ENCODE data around the gene ICAM1.
"Not testable (repeated sequence)": the region's sequence is repeated elsewhere in the genome, so short reads cannot be mapped to it uniquely, and the experiment has no call there.

Gene ICAM1

DNA sequence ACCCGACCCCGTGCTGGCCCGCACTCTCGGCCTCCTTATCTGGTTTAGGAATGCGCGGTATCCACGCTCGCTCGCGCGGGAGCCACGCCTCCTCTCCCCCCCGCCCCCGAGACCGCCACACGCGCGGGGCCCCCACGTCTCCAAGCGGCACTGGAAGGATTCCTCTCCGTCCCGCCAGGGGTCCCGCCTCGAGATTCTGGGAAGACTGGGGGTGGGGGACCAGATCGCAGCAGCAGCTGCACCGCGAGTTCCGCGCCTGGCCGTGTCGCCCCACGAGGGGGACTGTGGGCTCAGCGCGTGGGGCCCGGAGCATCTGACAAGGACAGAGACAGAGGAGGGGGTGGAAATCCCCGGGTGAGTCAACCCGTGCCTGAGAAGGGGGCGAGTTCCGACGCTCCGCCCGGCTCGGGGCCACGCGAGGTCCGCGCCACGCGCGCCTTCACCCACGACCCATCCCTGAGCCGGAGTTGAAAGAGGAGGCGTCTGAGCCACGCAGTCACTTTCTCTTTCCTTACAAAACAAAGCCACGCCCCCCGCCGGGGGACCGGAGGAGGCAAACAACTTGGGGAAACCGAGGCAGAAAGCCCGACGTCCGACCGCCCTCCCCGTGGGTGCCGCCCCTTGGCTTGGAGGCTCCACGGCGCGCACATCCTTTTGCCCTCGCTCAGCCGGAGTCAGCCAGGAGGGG, 40.6 kb upstream of the ICAM1 start:
- Histone ChIP-seq H3K27me3 (ENCODE audit: insufficient read depth, low read length) (no peaks in the 10 kb centered on the region), H3K4me3 (ENCODE audit: low read length) (peak overlapping the region; percentile 82), H3K4me1 (ENCODE audit: insufficient read depth, low read length) (peaks cover 8% of the 10 kb centered on the region), H3K9me3 (ENCODE audit: insufficient read depth, low read depth, low read length) (no peaks in the 10 kb centered on the region), H3K36me3 (ENCODE audit: insufficient read depth, low read length) (no peaks in the 10 kb centered on the region), H3K27ac (ENCODE audit: low read depth, low read length) (peak overlapping the region; percentile 79), H3K9ac (ENCODE audit: low read depth, low read length) (peak overlapping the region; percentile 90)
- 1% methylated on average over 69 of the region's 70 CpGs for WGBS

DNA sequence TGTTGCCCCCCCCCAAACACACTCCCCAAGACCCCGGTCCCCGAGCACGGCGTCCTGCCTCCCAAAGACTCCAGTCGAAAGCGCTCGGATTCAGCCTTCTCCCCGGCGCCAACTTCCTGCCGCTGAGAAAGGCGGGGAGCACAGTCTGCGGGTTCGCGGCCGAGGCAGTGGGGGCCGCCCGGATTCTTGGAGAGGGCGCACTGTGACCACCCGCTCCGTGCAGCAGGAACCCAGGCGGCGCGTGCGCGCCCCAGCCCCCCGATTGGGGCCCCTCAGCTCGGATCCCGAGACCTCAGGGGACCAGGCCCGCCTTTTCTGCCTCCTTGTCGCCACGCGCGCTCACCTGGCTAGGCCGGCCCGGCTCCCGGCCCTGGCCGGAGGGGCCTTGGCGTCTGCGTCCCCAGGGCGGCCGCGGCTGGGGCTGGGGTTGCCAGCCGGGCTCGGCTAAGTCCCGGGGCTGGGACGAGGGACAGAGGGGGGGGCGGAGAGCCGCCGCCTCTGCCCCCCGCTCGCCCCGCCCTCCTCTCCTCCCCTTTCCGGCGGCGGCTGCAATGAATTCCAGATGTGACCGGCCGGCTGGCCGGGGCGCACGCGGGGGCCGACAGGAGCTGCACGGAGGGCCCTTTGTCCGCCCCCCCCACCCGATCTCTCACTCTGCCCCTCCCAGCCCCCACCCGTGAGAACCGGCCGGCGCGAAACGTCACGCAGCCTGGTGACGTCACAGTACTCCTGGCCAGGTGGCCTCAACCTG, 39.9 kb upstream of the ICAM1 start, which contains the start of gene S1PR2:
TSS of gene S1PR2 (minus strand) at position 471 of the 751 bp plus-strand sequence. CDS start 6,426 bp downstream, outside the sequence.
- Histone ChIP-seq H3K9me3 (ENCODE audit: insufficient read depth, low read depth, low read length) (no peaks in the 10 kb centered on the region), H3K27me3 (ENCODE audit: insufficient read depth, low read length) (no peaks in the 10 kb centered on the region), H3K27ac (ENCODE audit: low read depth, low read length) (peak within 1 kb of the TSS; percentile 79), H3K4me1 (ENCODE audit: insufficient read depth, low read length) (peaks cover 8% of the 10 kb centered on the region), H3K36me3 (ENCODE audit: insufficient read depth, low read length) (no peaks in the 10 kb centered on the region), H3K9ac (ENCODE audit: low read depth, low read length) (peak within 1 kb of the TSS; percentile 90), H3K4me3 (ENCODE audit: low read length) (peak within 1 kb of the TSS; percentile 82)
- WGBS = under 1% methylated on average over 72 of the region's 73 CpGs

DNA sequence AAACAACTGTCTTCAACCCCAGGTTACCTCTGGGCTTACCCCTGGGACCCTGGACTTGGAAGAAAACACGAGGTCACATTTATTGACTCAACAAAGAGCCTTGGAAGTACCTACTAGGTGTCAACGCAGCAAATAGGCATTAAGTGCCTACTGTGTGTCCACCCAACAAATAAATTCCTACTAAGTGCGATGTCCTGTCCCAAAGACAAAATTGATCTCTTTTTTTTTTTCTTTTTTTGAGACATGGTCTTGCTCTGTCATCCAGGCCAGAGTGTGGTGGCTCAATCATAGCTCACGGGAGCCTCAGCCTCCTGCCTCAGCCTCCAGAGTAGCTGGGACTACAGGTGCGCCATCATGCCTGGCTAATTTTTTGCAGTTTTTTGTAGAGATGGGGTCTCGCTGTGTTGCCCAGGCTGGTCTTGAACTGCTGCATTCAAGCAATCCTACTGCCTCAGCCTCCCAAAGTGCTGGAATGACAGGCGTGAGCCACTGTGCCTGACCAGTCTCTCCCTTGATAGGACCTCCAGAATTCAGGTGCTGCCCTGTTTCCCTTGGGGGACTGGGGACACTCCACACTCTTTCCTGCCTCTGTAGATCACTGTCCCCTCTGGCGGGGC, 39.2 kb upstream of the ICAM1 start:
- H3K9me3 ChIP-seq (ENCODE audit: insufficient read depth, low read depth, low read length) = no peaks in the 10 kb centered on the region
- peak overlapping the region; percentile 82 for H3K4me3 ChIP-seq (ENCODE audit: low read length)
- H3K4me1 ChIP-seq (ENCODE audit: insufficient read depth, low read length) = peaks cover 8% of the 10 kb centered on the region
- no peaks in the 10 kb centered on the region for H3K36me3 ChIP-seq (ENCODE audit: insufficient read depth, low read length)
- 72% methylated on average over 8 of the region's 8 CpGs for WGBS
- peak overlapping the region; percentile 16; the same call in 1 of the 2 replicates for H3K27ac ChIP-seq (ENCODE audit: low read depth, low read length)
- H3K9ac ChIP-seq (ENCODE audit: low read depth, low read length) = peak overlapping the region; percentile 66; the same call in 1 of the 2 replicates
- H3K27me3 ChIP-seq (ENCODE audit: insufficient read depth, low read length) = no peaks in the 10 kb centered on the region

DNA sequence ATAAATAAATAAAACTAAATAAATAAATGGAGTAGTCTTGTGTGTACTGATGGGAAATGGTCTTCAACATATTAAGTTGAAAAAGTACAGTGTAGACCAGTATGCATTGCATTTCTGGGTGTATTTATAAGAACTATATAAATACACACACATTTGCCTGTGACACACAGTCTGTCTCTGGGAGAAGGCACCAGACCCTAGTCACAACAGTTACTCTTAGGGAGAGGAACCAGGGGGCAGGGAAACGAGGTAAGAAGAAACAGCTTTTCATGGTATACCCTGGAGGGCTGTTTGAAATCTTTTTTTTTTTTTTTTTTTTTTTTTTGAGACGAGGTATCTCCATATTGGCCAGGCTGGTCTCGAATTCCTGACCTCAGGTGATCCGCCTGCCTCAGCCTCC, 37.0 kb upstream of the ICAM1 start:
- Histone ChIP-seq H3K36me3 (ENCODE audit: insufficient read depth, low read length) (no peaks in the 10 kb centered on the region), H3K4me1 (ENCODE audit: insufficient read depth, low read length) (peaks cover 8% of the 10 kb centered on the region), H3K27me3 (ENCODE audit: insufficient read depth, low read length) (no peaks in the 10 kb centered on the region), H3K9me3 (ENCODE audit: insufficient read depth, low read depth, low read length) (no peaks in the 10 kb centered on the region), H3K27ac (ENCODE audit: low read depth, low read length) (no peak overlapping the region), H3K4me3 (ENCODE audit: low read length) (no peak overlapping the region), H3K9ac (ENCODE audit: low read depth, low read length) (no peak overlapping the region)
- 80% methylated on average over 4 of the region's 4 CpGs for WGBS

DNA sequence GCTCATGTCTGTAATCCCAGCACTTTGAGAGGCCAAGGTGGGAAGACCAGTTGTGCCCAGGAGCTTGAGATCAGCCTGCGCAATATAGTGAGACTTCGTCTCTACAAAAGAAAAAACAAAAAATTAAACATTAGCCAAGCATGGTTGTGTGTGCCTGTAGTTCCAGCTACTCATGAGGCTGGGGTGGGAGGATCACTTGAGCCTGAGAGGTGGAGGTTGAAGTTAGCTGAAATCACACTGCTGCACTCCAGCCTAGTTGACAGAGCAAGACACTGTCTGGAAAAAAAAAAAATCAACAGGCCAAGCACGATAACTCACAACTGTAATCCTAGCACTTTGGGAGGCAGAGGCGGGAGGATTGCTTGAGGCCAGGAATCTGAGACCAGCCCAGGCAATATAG, 35.9 kb upstream of the ICAM1 start:
- WGBS = 100% methylated on average over 2 of the region's 4 CpGs
- no peak overlapping the region for H3K4me3 ChIP-seq (ENCODE audit: low read length)
- 0 out of 2 replicates have a peak, but pooled peaks cover 2% of the 10 kb centered on the region for H3K4me1 ChIP-seq (ENCODE audit: insufficient read depth, low read length)
- H3K9ac ChIP-seq (ENCODE audit: low read depth, low read length) = no peak overlapping the region
- H3K9me3 ChIP-seq (ENCODE audit: insufficient read depth, low read depth, low read length) = no peaks in the 10 kb centered on the region
- H3K27me3 ChIP-seq (ENCODE audit: insufficient read depth, low read length) = no peaks in the 10 kb centered on the region
- no peaks in the 10 kb centered on the region for H3K36me3 ChIP-seq (ENCODE audit: insufficient read depth, low read length)
- no peak overlapping the region for H3K27ac ChIP-seq (ENCODE audit: low read depth, low read length)

DNA sequence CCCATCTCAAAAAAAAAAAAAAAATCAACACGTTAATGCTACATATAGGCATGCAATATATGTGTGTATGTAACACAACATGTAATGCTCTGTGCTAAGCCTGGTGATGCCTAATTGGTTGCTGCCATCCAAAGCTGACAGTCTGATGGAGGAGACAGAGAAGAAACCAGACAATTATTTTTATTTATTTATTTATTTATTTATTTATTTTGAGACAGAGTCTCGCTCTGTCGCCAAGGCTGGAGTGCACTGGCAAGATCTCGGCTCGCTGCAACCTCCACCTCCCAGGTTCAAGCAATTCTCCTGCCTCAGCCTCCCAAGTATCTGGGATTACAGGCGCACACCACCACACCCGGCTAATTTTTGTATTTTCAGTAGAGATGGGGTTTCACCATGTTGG, 35.5 kb upstream of the ICAM1 start:
- not testable (repeated sequence) for H3K27ac ChIP-seq (ENCODE audit: low read depth, low read length); H3K27me3 ChIP-seq (ENCODE audit: insufficient read depth, low read length); H3K4me1 ChIP-seq (ENCODE audit: insufficient read depth, low read length); H3K9me3 ChIP-seq (ENCODE audit: insufficient read depth, low read depth, low read length); H3K9ac ChIP-seq (ENCODE audit: low read depth, low read length); H3K4me3 ChIP-seq (ENCODE audit: low read length); H3K36me3 ChIP-seq (ENCODE audit: insufficient read depth, low read length)
- over 99% methylated on average over 6 of the region's 7 CpGs for WGBS

- no peak overlapping the region for H3K27ac ChIP-seq (ENCODE audit: low read depth, low read length)
- no peaks in the 10 kb centered on the region for H3K36me3 ChIP-seq (ENCODE audit: insufficient read depth, low read length)
- 93% methylated on average over 5 of the region's 6 CpGs for WGBS
- no peak overlapping the region for H3K4me3 ChIP-seq (ENCODE audit: low read length)
- H3K4me1 ChIP-seq (ENCODE audit: insufficient read depth, low read length) = no peaks in the 10 kb centered on the region
- H3K9me3 ChIP-seq (ENCODE audit: insufficient read depth, low read depth, low read length) = no peaks in the 10 kb centered on the region
- H3K27me3 ChIP-seq (ENCODE audit: insufficient read depth, low read length) = no peaks in the 10 kb centered on the region
- H3K9ac ChIP-seq (ENCODE audit: low read depth, low read length) = no peak overlapping the region
Observed at GRCh38 chr19:10237702-10238101, 33.2 kb upstream of the ICAM1 start.

DNA sequence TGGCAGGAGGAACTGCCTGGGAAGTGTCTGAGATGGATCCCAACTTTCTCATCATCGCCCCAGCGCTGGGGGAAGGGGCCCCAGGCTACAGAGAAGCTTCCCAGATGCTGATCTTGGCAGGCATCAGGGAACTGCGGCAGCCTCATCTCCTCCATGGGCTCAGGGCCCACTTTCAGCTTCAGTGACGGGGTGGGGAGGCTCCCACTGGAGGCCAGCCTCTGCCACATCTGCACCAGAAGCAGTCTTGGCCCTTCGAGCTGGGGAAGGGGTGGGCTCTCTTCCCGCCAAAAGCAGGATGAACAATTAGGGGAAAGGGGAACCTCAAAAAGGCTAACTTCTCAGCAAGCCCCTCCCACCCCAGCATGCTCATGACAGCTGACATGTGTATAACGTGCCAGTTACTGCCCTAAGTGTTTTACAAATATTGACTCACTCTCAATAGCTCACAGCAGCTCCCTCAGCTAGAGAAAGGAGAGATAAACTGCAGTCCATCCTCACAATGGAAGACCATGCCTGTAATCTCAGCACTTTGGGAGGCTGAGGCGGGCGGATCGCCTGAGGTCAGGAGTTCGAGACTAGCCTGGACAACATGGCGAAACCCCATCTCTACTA, 32.6 kb upstream of the ICAM1 start:
- Histone ChIP-seq H3K4me3 (ENCODE audit: low read length) (no peak overlapping the region), H3K9me3 (ENCODE audit: insufficient read depth, low read depth, low read length) (no peaks in the 10 kb centered on the region), H3K4me1 (ENCODE audit: insufficient read depth, low read length) (no peaks in the 10 kb centered on the region), H3K27me3 (ENCODE audit: insufficient read depth, low read length) (no peaks in the 10 kb centered on the region), H3K36me3 (ENCODE audit: insufficient read depth, low read length) (no peaks in the 10 kb centered on the region), H3K9ac (ENCODE audit: low read depth, low read length) (no peak overlapping the region), H3K27ac (ENCODE audit: low read depth, low read length) (no peak overlapping the region)
- 92% methylated on average over 12 of the region's 12 CpGs for WGBS

DNA sequence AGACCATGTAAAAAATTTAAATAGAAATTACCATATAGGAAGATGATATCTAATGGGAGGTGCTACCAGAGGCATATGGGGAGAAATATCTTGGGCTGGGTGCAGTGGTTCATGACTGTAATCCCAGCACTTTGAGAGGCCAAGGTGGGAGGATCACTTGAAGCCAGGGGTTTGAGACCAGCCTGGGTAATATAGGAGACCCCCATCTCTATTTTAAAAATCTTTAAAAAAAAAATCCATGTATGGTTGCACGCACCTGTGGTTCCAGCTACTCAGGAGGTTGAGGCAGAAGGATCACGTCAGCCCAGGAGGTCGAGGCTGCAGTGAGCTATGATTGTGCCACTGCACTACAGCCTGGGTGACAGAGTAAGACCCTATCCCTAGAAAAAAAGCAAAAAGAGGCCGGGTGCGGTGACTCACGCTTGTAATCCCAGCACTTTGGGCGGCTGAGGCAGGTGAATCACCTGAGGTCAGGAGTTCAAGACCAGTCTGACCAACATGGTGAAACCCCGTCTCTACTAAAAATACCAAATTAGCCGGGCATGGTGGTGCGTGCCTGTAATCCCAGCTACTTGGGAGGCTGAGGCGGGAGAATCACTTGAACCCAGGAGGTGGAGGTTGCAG, 29.0 kb upstream of the ICAM1 start:
- H3K9me3 ChIP-seq (ENCODE audit: insufficient read depth, low read depth, low read length); H3K9ac ChIP-seq (ENCODE audit: low read depth, low read length); H3K27me3 ChIP-seq (ENCODE audit: insufficient read depth, low read length); H3K27ac ChIP-seq (ENCODE audit: low read depth, low read length); H3K4me3 ChIP-seq (ENCODE audit: low read length); H3K36me3 ChIP-seq (ENCODE audit: insufficient read depth, low read length); H3K4me1 ChIP-seq (ENCODE audit: insufficient read depth, low read length): not testable (repeated sequence)
- 94% methylated on average over 11 of the region's 11 CpGs for WGBS

DNA sequence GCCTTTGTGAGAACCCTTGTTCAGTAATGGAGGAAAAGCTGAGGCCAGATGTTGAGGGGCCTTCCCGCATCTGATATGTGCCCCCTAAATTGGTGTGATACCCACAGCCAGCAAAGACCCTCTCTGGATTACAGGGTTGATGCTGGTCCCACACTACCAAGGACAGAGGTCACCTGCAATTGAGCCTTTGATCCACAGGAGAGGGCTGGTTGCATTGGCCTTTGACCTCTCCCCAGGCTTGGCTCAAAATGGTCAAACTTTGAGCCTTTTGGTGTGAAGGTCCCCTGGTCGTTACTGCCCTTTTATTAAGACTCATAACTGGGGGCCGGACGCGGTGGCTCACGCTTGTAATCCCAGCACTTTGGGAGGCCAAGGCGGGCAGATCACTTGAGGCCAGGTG, 27.3 kb upstream of the ICAM1 start:
- Histone ChIP-seq H3K4me3 (ENCODE audit: low read length) (no peak overlapping the region), H3K4me1 (ENCODE audit: insufficient read depth, low read length) (no peaks in the 10 kb centered on the region), H3K36me3 (ENCODE audit: insufficient read depth, low read length) (no peaks in the 10 kb centered on the region), H3K9ac (ENCODE audit: low read depth, low read length) (no peak overlapping the region), H3K27me3 (ENCODE audit: insufficient read depth, low read length) (no peaks in the 10 kb centered on the region), H3K9me3 (ENCODE audit: insufficient read depth, low read depth, low read length) (no peaks in the 10 kb centered on the region), H3K27ac (ENCODE audit: low read depth, low read length) (no peak overlapping the region)
- 90% methylated on average over 7 of the region's 7 CpGs for WGBS

All from HUES64 (cell line).